ENCODE measurements around the gene LPP.

- TF ChIP-seq CTCF (IDR thresholded peaks at IDR 0.05) (no peak), POLR2A (IDR thresholded peaks at IDR 0.05) (no peak)
These were observed 189.2 kb downstream of the LPP start for GRCh38 chr3:188342991-188343732.

Data from ovary (tissue), 3 donors.